ENCODE measurements around the gene ELP4.

ELP4 gene

DNA sequence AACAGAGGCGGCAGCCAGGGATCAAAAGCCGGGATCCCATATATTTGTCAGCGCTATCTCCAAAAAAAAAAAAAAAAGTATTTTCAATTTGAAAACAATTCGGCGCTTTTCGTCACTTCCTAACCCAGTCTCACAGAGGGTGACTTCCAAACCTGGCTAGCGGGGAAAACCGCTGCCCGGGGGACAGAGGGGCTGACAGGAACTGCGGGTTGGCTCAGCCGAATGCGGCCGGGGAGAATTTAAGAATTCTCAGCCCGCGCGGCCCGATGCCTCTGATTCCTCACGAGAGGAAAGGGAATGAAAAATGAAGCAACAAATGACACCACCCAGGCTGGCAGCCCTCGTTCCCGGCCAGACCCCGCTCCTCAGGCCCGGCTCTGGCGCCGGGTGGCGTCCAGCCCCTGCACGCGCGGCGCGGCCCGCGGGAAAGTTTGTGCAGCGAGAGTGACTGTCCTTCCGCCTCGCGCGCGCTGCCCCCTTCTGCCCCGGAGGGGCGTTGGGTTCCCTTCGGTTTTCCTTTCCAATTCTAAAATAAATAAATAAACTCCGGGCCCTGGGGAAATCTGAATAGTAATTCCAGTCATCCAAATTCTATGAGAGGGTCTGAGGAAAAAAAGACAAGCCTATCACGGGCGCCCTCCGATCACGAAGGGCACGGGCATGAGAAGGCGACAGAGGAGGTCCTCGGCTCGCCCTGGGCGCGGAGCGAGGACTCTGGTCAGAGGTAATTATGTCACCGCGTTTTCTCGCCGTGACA, 306.3 kb downstream of the ELP4 start:
- DNase-seq = no peak

DNA sequence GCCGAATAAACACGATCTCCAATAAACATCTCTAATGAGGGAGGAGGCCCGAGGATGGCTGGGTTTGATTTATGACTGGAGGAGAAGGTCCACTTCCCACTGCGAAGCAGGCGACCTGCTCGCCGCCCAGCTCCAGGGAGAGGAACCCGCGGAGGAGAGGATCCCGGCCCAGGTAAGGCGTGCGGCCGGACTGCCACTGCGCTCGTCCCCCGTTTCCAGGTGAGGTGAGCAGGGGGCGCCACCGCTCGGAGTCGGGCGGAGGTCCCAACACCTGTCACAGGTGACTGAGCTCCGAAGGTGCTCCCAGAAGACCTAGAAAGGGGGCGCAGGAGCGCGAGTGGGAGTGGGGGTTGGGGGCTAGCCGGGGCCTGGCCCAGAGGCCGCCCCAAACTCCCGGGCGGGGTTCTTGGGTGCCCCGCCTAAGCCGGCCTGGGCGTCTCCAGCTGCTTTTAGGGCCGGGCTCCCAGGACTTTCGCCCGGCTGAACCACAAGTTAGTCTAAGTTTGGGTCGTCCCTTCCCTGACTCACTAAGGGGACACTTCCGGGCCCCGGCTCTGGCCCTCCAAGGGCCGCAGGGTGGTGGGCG, 307.0 kb downstream of the ELP4 start:
- DNase-seq = no peak

DNA sequence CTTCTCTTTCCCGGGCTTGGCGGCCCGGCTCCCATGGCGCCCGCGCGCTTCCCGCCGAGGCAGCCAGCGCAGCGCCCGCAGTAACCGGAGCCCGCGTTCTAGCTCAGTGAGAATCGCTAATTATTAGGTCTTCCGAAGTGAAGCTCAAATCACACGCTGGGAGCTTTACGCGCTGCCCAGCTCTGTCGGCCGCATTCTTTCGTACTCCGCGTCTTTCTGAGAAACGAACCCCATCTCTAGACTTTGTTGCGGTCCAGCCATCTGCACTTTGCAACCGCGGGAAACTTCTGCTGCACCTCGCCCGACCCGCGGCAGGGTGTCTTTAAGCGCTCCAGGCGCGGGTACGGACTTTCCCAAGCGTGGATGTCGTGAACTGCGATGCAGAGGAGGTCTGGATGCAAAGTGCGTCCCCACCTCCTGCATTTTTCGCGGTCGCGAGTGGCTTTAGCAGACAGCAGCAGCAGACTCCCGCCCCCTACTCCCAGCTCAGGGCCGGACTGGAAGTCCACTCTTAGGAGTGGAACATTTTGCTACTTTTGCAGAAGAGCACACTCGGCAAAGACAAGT, 307.6 kb downstream of the ELP4 start:
- no peak for DNase-seq

DNA sequence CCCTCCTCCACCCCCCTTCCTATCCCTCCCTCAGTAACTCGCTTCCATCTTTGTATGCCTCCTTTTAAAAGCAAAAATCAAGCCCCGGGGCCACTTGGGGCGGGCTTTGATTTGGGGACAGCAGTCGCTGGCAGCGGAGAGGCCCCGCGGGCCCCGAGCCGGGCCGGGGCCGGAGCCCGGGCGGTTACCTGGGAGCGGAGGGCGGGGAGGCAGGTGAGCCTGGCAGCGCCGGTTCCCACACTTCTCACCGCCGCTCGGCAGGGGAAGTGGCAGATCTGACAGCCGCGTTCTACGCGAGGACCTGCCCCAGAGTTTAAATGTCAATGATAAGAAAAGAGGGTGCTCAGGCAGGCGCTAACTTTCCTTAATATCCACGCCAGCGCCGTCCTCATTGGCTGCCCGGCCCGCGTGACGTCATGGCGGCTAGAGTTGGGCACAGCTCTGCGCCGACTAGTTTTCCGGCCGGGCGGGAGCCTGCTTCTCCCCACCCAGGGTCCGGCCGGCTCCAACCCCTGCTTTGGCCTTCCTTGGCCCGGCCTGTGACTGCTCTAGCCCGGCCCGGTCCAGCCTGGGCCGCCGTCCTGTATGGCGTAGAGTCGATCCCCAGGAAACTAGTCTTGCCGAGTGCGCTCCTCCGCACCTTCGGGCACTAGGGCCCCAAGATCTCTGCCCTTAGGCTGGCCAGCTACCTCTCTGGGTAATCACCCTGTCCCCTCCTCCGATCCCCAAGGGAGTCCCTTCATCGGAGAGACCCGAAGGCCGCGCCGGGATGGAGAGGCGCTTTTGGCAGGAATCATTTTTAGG, 308.3 kb downstream of the ELP4 start:
- no peak for DNase-seq

DNA sequence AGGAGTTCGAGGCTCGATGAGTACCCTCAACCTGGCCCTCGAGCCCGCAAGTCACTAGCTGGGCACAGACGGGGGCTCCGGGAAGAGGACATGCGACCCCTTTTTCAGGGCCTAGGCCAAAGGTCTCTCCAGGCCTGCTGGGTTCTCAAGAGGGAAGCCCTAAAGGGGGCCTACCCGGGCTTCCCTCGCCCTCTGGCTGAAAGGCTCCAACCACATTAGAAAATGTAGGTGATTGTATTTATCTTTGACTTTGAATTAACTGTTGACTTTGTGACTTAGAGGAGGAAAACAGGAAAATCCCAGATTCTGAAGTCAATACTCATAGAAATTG, 308.8 kb downstream of the ELP4 start:
- no peak for DNase-seq

DNA sequence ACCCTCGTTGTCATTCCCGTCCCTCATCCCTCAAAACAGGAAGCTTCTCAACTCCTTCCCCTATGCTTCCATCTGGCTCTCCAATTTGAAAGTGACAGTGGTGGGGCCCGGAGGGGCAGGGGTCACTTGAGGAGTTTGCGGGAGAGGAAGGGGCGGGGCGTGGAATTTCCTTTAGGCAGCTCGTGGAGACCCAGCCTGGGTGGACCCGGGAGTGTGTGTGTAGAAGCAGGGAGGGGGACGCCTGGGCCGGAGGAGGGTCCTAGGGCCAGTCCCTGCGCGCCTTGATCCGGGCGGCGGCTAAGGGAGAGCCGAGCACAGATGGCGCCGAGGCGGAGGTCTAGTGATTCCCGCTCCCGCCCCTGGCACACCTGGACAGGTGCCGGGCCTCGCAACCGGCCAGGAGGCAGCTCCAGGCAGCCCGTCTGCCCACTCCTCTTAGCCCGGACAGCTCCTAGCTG, 309.3 kb downstream of the ELP4 start:
- no peak for DNase-seq

DNA sequence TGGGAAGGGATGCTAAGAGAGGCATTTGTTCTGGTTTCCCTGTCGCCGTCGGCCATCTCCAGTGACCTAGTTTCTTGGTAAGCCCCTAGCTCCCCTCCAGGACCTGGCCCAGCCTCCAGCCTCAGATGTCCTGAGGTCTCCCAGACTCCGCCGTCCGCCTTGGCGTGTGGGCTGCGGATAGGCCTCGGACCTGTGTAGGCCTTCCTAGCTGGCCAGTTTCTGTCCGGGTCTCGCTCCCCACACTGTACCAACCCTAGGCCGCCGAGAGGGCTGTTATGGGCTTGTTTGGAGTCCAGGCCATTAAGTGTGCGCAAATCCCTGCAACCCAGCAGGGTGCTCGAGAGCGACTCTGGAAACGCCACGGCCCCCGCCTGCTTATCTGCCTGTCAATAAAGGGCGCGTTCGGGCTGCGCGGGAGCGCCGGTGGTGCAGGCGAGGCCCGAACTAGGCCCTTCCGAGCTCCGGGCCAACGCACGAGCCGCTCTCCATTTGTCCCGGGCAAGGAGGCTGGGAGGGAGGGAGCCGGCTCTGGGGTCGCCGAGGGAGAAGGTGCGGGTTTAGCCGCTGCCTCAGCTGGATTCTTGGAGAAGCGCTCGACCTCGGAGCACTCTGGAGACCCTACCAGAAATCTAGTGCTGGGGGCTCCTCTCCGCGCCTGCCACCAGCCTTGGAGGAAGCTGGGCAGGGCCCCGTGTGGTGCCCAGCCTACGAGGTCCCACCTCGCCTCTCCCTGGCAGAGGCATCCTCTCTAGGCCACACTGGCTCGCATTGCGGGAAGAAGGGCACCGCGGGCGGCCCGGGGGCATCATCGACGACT, 310.3 kb downstream of the ELP4 start:
- DNase-seq = no peak

DNA sequence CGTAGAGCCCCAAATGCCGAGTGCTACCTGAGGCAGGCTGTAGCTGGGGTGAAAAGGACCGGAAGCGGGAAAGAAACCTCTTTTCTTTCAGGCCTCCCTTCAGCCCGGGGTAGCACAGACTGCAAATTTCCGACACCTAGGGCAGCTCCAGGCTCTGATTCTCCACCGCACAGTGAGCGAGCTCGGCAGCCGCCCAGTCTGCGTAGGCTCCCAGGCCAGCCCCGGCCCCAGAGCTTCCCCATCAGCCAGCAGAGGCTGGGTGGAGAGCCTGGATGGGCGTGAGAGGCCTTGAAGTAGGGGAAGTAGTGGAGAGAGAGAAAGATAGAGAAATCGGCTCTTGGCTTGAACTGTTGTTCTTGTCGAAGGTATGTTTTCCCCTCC, 310.9 kb downstream of the ELP4 start:
- DNase-seq = no peak

DNA sequence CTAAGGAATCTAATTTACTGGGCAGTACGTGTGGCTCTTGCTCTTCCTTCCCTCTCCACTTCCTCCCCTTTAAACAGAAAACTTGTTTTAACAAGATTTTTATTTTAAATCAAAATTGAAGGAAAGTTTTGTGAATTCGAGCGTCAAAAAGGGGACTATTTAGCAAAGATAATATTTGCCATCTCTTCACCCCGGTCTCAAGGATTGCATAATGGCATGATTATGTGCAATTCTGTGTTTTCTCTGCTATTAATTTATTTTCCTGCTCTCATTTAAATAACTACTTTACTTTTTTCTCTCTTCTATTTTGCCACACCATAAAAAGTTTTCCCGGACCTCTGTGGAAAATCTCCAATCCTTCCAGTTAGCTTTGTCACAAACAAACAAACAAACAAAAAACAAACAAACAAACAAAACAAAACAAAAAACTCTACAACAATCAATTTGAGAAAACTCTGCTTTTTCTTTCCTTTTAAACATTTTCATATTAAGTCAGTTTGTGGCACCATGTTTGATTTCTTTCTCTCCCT, 311.7 kb downstream of the ELP4 start:
- DNase-seq = no peak

DNA sequence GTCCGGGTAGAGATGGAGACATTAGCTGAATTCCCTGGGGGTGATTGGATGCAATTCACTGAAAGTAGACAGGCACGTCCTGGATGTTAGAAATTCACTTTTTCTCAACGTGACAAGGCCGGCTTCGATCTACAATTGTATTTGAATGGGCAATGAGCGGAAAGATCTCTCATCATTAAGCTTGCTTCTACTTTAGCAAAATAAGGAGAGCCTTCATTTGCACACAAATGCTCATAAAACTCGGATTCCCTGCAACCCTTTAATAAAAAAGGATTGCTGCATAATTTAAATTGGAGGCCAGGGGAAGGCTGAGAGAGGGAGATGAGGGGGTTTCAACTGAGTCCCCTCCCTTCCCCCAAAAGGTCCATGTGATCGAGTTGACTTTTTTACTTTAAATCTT, 312.2 kb downstream of the ELP4 start:
- no peak for DNase-seq

DNA sequence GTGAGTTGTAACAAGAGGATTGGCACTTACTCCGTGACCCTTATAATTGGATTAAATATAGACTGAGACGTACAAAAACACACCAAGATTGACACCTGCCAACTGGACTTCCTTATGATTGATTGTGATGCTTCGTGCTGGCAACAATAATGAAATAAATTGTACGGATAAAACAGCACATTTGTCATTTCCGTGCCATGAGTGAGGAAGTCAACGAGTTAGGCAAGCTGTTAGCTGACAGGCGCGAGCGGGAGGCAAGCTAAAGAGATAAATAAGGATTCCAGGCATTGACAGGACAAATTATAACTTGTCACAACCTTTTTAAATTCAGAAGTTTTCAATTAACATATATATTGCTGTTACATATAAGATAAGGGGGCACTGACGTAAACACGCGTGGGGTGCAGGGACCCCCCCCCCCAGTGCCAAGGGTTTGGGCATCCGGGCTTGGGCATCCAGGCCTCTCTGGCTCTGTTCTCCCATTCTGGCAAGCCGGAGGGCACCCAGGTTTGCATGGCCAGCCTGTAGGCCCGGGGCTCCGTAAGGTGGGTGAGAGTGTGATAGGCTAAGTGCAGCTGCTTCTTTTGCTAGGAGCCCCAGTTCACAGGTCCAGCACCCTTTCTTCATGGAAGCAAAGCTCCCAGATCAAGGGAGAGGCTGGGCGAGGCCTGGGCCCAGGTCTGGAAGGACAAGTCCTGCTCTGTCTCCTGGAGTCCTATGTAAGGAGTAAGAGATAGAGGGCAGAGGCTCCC, 312.8 kb downstream of the ELP4 start:
- DNase-seq = no peak

DNA sequence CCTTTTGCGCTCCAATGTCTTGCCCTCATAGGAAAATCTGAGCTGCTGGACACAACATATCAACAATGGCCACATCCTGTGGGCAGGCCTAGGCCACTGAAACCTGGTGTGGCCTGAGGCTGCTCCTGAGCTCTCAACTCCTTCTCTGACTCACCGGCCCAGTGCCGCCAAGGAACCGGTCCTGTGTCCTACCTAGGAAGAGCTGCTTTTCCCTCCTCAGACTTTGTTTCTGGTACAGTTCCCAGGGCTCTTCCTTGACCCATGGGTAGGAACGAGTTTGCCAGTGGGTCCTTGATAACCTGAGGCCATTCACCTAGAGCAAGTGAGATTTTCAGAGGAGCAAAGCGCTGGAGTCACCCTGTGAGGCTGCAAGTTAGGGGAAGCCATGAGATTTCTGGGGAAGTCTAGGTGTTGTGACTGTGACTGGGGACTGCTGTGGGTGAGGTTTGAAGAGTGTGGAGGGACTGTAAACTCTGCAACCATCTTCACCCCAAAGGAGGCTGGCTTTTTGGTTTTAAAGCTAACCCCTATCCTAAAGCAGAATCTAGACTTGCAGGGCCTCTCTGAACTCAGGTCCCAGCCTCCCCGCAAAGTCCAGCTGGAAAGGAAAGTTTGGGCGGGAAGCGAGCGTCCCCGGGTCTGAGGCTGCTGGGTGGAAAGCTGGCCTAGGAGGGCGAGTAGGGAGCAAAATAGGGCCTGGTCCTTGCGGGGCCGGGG, 313.5 kb downstream of the ELP4 start:
- no peak for DNase-seq

DNA sequence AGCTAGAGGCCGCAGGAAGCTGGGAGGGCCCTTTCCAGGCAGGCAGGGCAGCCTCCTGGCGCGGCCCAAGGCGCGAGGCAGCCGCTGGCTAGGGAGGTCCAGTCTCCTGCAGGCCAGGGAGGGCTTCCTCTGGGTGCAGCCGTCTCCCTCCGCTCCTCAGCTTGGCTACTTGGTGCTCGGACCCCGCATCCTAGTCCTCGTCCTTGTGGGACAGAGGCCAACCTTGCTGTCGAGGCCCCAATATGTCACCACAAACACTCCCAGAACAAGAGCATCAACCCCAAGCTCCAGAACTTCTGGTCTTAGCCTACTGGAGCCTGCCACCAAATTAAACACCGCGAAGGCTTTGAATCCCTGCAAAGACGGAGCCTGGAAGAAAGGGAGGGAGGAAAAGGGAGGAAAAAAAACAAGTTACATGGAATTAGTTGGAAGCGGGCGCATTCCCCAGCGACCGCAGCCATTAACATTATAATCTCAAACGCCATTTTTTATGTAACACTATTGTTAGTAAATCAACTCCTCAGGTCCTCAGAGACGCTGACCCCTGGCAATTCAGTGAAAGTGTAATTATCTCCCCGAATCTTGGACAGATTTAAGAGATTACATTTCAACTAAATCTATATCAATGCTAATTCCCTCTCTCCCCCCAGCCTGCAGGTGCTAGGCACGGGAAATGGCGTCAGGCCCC, 314.2 kb downstream of the ELP4 start:
- DNase-seq = no peak

DNA sequence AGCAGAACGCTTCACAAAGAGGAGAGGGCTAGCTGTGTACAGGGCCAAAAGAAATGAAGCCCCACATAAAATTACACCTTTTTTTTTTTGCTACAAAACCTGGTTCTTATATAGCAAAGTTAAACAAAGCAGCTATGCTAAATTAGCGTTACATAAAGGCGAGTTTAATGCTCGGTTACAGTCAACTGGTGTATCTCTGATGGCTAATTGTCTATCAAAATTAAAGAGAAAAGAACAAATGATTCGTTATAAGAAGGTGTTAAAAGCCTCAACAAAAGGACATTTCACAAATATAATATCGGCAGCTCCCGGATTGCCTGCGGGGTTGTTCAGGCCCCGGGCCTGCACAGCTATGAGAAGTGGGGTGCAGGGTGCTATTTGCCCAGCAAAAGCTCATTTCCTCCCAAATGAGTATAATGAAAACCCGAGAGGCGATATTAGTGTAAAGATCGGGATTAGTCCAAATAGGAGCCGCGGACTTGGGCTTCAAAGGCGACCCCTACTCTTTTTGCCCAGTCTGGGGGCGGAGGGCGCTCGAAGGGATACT, 314.8 kb downstream of the ELP4 start:
- no peak for DNase-seq

DNA sequence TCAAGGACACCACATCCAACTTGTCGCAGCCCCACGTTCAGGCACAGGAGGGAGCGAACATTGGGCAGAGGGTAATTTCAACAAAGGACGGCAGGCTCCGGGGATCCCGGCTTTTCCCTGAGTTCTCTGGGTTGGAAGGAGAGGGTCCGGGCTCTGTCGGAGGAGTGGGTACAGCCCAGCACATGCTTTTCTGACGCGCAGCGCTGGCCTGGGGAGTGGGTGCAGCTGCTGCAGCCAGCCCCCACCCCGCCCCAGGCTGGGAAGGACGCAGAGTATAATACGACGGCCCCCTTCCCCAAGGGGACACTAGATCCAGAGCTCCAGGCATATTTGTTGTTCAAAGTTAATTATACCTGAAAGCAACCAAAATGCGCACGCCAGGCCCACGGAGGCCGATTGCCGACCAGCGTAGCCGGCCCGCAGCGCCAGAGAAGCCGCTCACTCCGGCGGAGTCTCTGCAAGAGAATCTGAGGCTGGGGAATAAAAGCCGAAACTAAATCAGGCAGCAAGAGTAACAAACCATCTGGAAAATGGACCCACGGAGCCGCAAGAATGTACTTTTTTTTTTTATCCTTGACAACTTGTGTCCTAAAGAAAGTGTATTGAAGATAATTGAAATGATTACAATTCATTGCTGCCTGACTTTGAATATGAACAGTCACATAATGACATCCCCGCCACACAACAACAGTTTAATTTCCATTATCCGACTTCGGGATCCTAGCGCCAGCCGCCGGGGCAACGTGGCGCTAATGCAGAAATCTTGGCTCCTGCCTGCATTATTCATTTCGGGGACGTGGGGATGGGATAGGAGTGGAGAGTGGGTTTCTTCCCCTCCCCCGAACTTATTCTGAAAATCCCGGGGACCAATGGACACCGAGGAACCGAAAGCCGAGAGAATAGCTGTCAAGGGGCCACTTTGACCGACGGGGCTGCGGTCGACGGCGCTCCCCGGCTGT, 315.6 kb downstream of the ELP4 start:
- DNase-seq = no peak

DNA sequence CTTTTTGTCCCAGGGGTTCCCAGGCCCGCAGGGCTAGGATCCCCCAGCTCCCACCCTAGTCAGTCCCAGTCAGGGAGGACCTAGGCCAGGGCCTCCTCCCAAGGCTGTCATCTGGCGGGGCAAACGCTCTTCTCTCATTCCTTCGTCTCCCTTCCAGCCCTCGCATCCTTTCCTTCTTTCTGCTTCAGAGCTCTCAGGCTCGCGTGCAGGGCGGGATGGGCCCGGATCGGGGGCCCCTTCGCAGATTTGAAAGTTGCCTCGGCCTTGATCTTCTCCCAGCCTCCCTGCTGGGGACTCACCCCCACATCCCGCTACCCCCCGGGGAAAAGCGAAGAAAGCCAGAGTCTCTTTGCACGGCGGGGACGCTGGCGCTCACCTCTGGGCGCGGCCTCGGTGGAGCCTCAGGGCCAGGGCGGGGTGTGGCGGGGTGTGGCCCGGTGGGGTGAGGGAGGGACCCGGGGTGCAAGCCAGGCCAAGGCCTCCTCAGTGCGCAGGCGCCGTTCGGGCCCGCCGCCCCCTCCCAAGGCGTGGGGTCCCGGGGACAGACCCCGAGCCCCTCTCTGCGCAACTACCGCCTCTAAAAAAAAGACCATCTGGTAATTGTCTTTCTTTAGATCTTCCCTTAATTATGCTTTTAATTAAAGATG, 316.4 kb downstream of the ELP4 start:
- DNase-seq = no peak

DNA sequence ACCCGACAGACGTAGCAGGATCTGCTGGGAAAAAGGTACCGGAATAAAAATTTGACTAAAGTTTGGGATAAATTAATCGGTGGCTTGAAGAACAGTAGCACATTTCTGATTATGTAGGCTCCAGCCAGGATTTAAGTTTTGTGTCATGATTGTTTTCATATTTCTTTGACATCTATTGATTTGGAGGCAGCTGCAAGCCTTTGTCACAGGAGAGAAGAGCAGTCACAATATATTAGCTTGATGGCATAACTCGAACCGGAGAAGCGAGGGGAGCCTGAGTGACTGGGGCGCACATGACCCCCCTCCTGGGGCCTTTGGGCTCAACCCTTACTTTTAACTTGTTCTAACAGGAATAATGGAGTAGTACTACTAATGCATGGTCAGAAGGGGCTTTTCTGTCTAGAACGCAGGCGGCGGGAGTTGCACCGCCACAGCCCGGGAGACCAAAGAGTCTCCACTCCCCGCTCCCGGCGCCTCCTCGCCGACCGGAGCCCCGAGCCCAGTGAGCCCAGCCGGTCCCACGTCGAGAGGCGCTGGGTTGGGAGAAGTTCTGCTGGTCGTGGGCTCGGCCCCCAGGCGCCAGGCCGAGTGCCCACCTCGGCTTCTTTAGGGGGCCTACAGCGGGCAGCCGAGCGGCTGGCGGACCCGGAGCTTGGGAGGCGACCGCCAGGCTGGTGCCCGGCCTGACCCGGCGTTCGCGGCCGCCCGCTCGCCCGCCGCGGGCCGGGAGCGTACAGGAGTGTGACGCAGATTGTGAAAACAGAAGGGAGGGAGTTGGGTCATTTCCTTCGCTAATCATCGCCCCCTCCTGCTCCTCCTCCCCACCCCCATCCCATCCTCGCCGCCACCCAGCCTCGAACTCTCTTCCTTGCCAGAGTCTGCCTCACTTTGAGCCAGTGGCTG, 317.2 kb downstream of the ELP4 start:
- DNase-seq = no peak

Data from CD4-positive, alpha-beta T cell treated with Interleukin-6 for 4 hours (primary cell).